Epidermal melanocyte (primary cell): Measurements from ENCODE around the gene SRP14.

Source experiments
- DNase-seq: peaks from one replicate; pipeline ENCODE4 v3.0.0; 2011; ENCODE audit warnings: low spot score; ENCODE audit not compliant: insufficient read length

Gene SRP14

GRCh38 chr15:39987821-39988220, 51.2 kb downstream of the SRP14 start:
- no peak for DNase-seq
